Common myeloid progenitor, CD34-positive (primary cell): ENCODE measurements around the gene MAMLD1.

ENCODE experiments used
- CTCF ChIA-PET: fragments of 350-600 bp; sonication (Branson Sonifier 250); formaldehyde crosslinking; loops from one replicate; lab custom pipeline; 2021; ENCODE audit warnings: antibody characterized with exemption; lab: Charles Lee
- POLR2A ChIA-PET: fragments of 350-600 bp; sonication (Branson Sonifier 250); formaldehyde crosslinking; loops from one replicate; lab custom pipeline; 2021; ENCODE audit warnings: antibody characterized with exemption; lab: Charles Lee
- DNase-seq, 3 donors: peaks; one replicate each; pipeline versions ENCODE4 v3.0.0 to v3.0.0-alpha.2; 2013
- H3K27ac ChIP-seq, 2 experiments: 1 replicate in 1 of 2; 2 replicates in 1 of 2; pipeline ENCODE4 v1.7.0; 2013; ENCODE audit warnings: inconsistent platforms in 2 of 2, low read length in 2 of 2, mild to moderate bottlenecking in 2 of 2, low read depth in 1 of 2, moderate library complexity in 1 of 2; ENCODE audit not compliant: severe bottlenecking in 2 of 2, insufficient read depth in 1 of 2, poor library complexity in 1 of 2
- H3K27me3 ChIP-seq, 5 experiments: replicated peaks in 2 of 5; 1 replicate in 3 of 5; 2 replicates in 2 of 5; pipeline versions ENCODE4 v1.6.1 to v1.7.0; 2013; ENCODE audit warnings: low read length in 4 of 5, mild to moderate bottlenecking in 2 of 5, moderate library complexity in 2 of 5, inconsistent platforms in 1 of 5; ENCODE audit not compliant: insufficient read depth in 5 of 5, control insufficient read depth in 4 of 5
- H3K36me3 ChIP-seq, 4 experiments: 1 replicate in 2 of 4; 2 replicates in 2 of 4; pipeline versions ENCODE4 v1.6.1 to v1.7.0; 2013; ENCODE audit warnings: low read length in 3 of 4, control low read depth in 1 of 4, mild to moderate bottlenecking in 1 of 4; ENCODE audit not compliant: control insufficient read depth in 4 of 4, insufficient read depth in 4 of 4
- H3K4me1 ChIP-seq, 4 experiments: 1 replicate in 3 of 4; 2 replicates in 1 of 4; pipeline versions ENCODE4 v1.6.1 to v1.7.1; 2013; ENCODE audit warnings: low read length in 3 of 4, mild to moderate bottlenecking in 3 of 4, control low read depth in 1 of 4, inconsistent platforms in 1 of 4, moderate library complexity in 1 of 4; ENCODE audit not compliant: control insufficient read depth in 4 of 4, insufficient read depth in 4 of 4; ENCODE audit errors: control extremely low read depth in 1 of 4
- H3K4me3 ChIP-seq, 7 experiments: 1 replicate in 4 of 7; 2 replicates in 3 of 7; pipeline versions ENCODE4 v1.5.1 to v1.7.0; 2013; ENCODE audit warnings: mild to moderate bottlenecking in 7 of 7, low read length in 6 of 7, moderate library complexity in 6 of 7, inconsistent platforms in 2 of 7, low read depth in 2 of 7, control low read depth in 1 of 7; ENCODE audit not compliant: insufficient read depth in 4 of 7, control insufficient read depth in 1 of 7; ENCODE audit errors: extremely low read depth in 1 of 7
- H3K9me3 ChIP-seq, 5 experiments: 1 replicate in 4 of 5; 2 replicates in 1 of 5; pipeline versions ENCODE4 v1.6.1 to v1.7.1; 2013; ENCODE audit warnings: low read length in 4 of 5, mild to moderate bottlenecking in 2 of 5, inconsistent platforms in 1 of 5, low read depth in 1 of 5, moderate library complexity in 1 of 5; ENCODE audit not compliant: control insufficient read depth in 4 of 5, insufficient read depth in 2 of 5; ENCODE audit errors: control extremely low read depth in 1 of 5
- WGBS: methylation state at CpG from one replicate; pipeline ENCODE4 v1.1.5; 2013; ENCODE audit not compliant: insufficient coverage; 5-methylcytosine and 5-hydroxymethylcytosine counted together

Gene MAMLD1

DNA sequence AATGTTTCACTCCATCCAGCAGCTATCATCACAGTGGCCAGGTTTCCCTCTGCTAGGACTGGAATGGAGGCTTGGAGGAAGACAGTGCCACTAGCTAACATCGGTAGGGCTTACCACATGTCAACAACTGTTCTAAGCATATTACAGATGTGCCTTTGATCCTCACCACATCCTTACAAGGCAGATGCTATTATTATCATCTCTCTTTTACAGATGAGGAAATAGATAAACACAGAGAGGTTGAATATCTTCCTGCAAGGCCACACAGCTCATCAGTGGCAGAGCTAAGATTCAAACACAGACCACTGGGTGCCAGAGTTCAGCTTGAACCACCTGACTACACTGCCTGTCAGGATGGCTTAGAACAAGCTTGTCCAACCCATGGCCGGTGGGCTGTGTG is 47.4 kb downstream of the MAMLD1 start:
- ChIA-PET CTCF (no interaction called here), POLR2A (no interaction called here)
- Histone ChIP-seq H3K27me3 (no peaks in the 10 kb centered on the region), H3K4me1 (no peaks in the 10 kb centered on the region), H3K4me3 (no peak overlapping the region), H3K9me3 (no peaks in the 10 kb centered on the region), H3K27ac (no peak overlapping the region), H3K36me3 (no peaks in the 10 kb centered on the region)
- peak in 2 of 3 donors; percentile 6 to 21 for DNase-seq
- WGBS, result no CpG with 5 or more reads among the region's 2 CpGs

DNA sequence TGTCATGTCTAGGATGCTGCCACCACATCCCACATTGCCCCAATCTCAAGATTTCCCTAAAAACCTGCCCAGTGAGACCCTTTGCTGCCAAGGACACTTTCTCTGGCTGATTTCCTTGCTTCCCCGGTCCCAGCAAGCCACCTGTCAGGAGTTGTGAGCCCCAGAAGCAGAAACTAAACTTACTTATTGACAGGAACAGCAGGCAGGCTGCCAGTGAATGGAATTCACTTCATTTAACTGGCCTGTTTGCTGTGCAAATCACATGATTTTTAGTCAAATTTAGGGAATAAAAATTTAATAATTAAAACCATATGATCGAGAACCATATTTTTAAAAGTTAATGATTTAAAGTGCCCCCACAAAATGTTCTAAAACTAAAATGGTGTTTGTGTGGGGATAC is 48.5 kb downstream of the MAMLD1 start:
- ChIA-PET POLR2A (no interaction called here), CTCF (no interaction called here)
- Histone ChIP-seq H3K27ac (no peak overlapping the region), H3K36me3 (no peaks in the 10 kb centered on the region), H3K4me3 (no peak overlapping the region), H3K4me1 (peaks cover 0 to 3% (median 0%) of the 10 kb centered on the region in 4 experiments), H3K27me3 (peaks cover 0 to 2% (median 0%) of the 10 kb centered on the region in 5 experiments), H3K9me3 (no peaks in the 10 kb centered on the region)
- no peak for DNase-seq
- WGBS, result 50% methylated on average over 1 of the region's 2 CpGs

DNA sequence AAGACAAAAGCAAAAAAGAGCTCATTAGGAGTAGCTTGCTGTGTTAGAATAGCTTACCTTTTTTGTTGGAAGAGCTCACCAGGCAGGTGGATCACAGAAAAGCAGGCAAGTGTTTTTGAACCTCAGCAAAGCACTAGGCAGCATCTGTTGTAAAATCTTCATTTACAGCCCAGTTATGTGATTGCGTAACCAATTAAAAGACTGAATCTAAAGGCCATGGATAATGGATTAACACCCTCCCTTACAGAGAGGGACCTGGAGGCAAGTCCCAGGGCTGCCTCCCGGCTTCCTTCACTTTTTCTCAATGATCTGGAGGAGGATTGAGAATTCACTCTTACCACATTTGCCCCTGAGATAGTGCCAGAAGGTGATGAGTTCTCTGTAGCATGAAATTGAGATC is 51.1 kb downstream of the MAMLD1 start:
- Histone ChIP-seq H3K36me3 (no peaks in the 10 kb centered on the region), H3K4me3 (no peak overlapping the region), H3K27me3 (peaks cover 0 to 2% (median 0%) of the 10 kb centered on the region in 5 experiments), H3K27ac (no peak overlapping the region), H3K9me3 (no peaks in the 10 kb centered on the region), H3K4me1 (peaks cover 0 to 3% (median 0%) of the 10 kb centered on the region in 4 experiments)
- POLR2A ChIA-PET, result no interaction called here
- no peak for DNase-seq
- 100% methylated on average over 1 of the region's 2 CpGs for WGBS
- CTCF ChIA-PET, result no interaction called here

DNA sequence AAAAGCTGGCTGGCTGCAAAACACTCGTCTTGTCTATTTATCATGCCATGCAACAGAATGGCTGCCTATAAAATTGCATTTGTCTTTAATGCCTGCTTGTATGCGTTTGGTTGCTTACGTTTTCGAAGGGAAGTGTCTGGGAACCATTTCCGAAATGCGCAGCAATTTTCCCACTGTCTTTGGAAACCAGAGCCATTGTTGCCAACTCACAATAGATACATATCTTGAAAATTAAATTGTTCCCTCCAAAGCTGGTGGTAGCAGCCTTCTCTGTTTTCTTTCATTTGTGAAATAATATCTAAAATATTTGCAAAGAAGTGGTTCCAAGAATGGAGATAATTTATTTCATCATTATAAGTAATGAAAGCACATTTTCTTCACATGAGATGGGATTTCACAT is 53.4 kb downstream of the MAMLD1 start:
- DNase-seq, result no peak
- H3K4me3 ChIP-seq, result no peak overlapping the region
- POLR2A ChIA-PET, result no interaction called here
- CTCF ChIA-PET, result no interaction called here
- peaks cover 0 to 3% (median 0%) of the 10 kb centered on the region in 4 experiments for H3K4me1 ChIP-seq
- H3K27me3 ChIP-seq, result peaks cover 0 to 2% (median 0%) of the 10 kb centered on the region in 5 experiments
- WGBS, result 85% methylated on average over 4 of the region's 6 CpGs
- no peaks in the 10 kb centered on the region for H3K9me3 ChIP-seq
- no peak overlapping the region for H3K27ac ChIP-seq
- H3K36me3 ChIP-seq, result no peaks in the 10 kb centered on the region

DNA sequence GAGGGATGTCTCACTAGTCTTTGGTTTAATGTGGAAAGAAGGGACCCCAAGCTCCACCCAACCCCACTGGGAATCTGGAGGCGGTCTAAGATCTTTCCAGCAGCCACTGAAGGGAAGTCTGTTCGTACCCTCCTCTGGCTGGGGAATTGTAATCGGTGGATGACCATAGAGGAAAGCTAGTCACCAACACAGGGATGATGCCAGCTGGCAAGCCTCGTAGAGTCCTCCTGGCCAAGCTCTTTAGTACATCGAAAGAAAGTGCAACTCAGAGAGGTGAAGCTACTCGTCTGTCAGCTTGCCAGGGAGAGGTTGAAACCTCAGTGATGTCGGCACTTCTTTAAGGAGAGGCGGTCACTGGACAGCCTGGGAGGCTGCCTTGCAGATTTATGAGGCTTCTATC is 58.7 kb downstream of the MAMLD1 start:
- ChIA-PET POLR2A (no interaction called here), CTCF (no interaction called here)
- DNase-seq, result no peak
- Histone ChIP-seq H3K4me1 (no peaks in the 10 kb centered on the region), H3K9me3 (no peaks in the 10 kb centered on the region), H3K27ac (no peak overlapping the region), H3K4me3 (no peak overlapping the region), H3K36me3 (no peaks in the 10 kb centered on the region), H3K27me3 (no peaks in the 10 kb centered on the region)
- WGBS, result 72% methylated on average over 8 of the region's 8 CpGs

DNA sequence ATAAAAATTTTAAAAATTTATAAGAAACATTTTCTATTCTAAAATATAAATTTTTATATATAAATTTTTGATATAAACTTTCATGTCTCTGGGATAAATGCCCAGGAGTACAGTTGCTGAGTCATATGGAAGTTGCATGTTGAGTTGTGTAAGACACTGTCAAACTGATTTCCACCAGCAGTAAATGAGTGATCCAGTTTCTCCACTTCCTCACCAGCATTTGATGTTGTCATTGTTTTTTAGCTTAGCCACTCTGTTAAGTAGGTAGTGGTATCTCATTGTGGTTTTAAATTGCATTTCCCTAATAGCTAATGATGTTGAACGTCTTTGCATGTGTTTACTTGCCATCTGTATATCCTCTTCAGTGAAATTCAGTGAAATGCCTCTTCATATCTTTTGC is 66.5 kb downstream of the MAMLD1 start:
- Histone ChIP-seq H3K27me3 (no peaks in the 10 kb centered on the region), H3K9me3 (no peaks in the 10 kb centered on the region), H3K27ac (no peak overlapping the region), H3K36me3 (no peaks in the 10 kb centered on the region), H3K4me1 (no peaks in the 10 kb centered on the region), H3K4me3 (no peak overlapping the region)
- ChIA-PET POLR2A (no interaction called here), CTCF (no interaction called here)
- WGBS, result no CpG with 5 or more reads among the region's 1 CpG
- peak in 1 of 3 donors; percentile 0 for DNase-seq

DNA sequence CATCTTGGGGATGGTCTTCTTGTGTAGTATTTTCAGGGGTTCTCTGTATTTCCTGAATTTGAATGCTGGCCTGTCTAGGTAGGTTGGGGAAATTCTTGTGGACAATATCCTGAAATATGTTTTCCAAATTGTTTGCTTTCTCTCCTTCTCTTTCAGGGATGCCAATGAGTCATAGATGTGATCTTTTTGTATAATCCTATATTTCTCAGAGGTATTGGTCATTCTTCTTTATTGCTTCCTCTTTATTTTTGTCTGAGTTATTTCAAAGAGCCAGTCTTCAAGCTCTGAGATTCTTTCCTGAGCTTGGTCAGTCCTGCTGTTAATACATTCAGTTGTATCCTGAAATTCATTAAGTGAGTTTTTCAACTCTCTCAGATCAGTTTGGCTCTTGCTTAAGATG is 73.1 kb downstream of the MAMLD1 start:
- no peaks in the 10 kb centered on the region for H3K27me3 ChIP-seq
- no peak for DNase-seq
- POLR2A ChIA-PET, result interaction anchor here (0.5 kb wide), 1 partner anchor 18 kb away, joined by 3 read pairs; no protein-coding TSS in a partner anchor
- H3K4me1 ChIP-seq, result no peaks in the 10 kb centered on the region
- CTCF ChIA-PET, result no interaction called here
- peaks cover 0 to 3% (median 0%) of the 10 kb centered on the region in 5 experiments for H3K9me3 ChIP-seq
- no peak overlapping the region for H3K27ac ChIP-seq
- no peaks in the 10 kb centered on the region for H3K36me3 ChIP-seq
- no peak overlapping the region for H3K4me3 ChIP-seq
